NCI-H2081 (cell line): Measurements from ENCODE around the gene SPIB.
"Not testable (repeated sequence)": the region's sequence is repeated elsewhere in the genome, so short reads cannot be mapped to it uniquely, and the experiment has no call there.

ENCODE experiments used
- DNase-seq, 2 experiments: peaks; one replicate each; lab custom pipeline; 2025; lab: John Stamatoyannopoulos, UW

SPIB gene

GRCh38 chr19:50473336-50473735 is 54.6 kb downstream of the SPIB start:
- DNase-seq: not testable (repeated sequence)

GRCh38 chr19:50475101-50475568 is 56.4 kb downstream of the SPIB start:
- no peak for DNase-seq

- DNase-seq: no peak
Measured at GRCh38 chr19:50475736-50476223, 57.0 kb downstream of the SPIB start.

GRCh38 chr19:50476224-50476906 is 57.6 kb downstream of the SPIB start, which contains the start of the genes EMC10 and GARIN5A:
Gene EMC10, plus strand, starts transcription at chr19:50476507. Its CDS starts 38 bp downstream, at chr19:50476545.
Gene GARIN5A, minus strand, starts transcription at chr19:50476848. Its CDS starts 460 bp downstream, at chr19:50476388.
- DNase-seq: peak; percentile 89 to 95

- DNase-seq: no peak
Measured at GRCh38 chr19:50476907-50477238, 58.1 kb downstream of the SPIB start.

- no peak for DNase-seq
Measured at GRCh38 chr19:50477751-50478515, 59.2 kb downstream of the SPIB start.

- no peak for DNase-seq
Measured at GRCh38 chr19:50478901-50479715, 60.4 kb downstream of the SPIB start.

GRCh38 chr19:50479761-50480251 is 61.1 kb downstream of the SPIB start:
- no peak for DNase-seq

GRCh38 chr19:50480281-50481111 is 61.8 kb downstream of the SPIB start:
- no peak for DNase-seq
